Measurements from ENCODE around the gene FRS2.

GRCh38 chr12:69519871-69520270 is 49.7 kb downstream of the FRS2 start:
- TF ChIP-seq EZH2 (IDR thresholded peaks at IDR 0.05; ENCODE audit: low read length, unreplicated experiment), result no peak
- no peak for TF ChIP-seq CTCF (conservative IDR thresholded peaks at IDR 0.05; ENCODE audit: low read depth, low read length)
- TF ChIP-seq EZH2phosphoT487 (IDR thresholded peaks at IDR 0.05; ENCODE audit: borderline replicate concordance, low read length), result no peak

Data from PC-3 (cell line).